Measurements from ENCODE around the gene SLC7A10. TPM values are rescaled to one million over a fixed set of nuclear protein-coding genes. Genes with fewer than 3 reads are reported as not detected.

The SLC7A10 gene
- total RNA-seq, 1 experiment from 2014 or later: not detected

GRCh38 chr19:33229962-33230361, 4.3 kb upstream of the SLC7A10 start:
- Mint-ChIP-seq H3K27me3 (ENCODE audit: insufficient read depth, unreplicated experiment) (no peaks in the 10 kb centered on the region), H3K9me3 (ENCODE audit: unreplicated experiment) (peaks cover 16% of the 10 kb centered on the region), H3K27ac (ENCODE audit: low read depth, unreplicated experiment) (no peak overlapping the region), H3K4me1 (ENCODE audit: insufficient read depth, unreplicated experiment) (no peaks in the 10 kb centered on the region), H3K36me3 (ENCODE audit: insufficient read depth, unreplicated experiment) (no peaks in the 10 kb centered on the region), H3K4me3 (ENCODE audit: unreplicated experiment) (no peak overlapping the region)
- POLR2A ChIA-PET: no interaction called here
- intact Hi-C loops (cut with micrococcal nuclease): no loop called here
- no peak for DNase-seq (ENCODE audit: unreplicated experiment)
- TF ChIP-seq, protein P1, sequence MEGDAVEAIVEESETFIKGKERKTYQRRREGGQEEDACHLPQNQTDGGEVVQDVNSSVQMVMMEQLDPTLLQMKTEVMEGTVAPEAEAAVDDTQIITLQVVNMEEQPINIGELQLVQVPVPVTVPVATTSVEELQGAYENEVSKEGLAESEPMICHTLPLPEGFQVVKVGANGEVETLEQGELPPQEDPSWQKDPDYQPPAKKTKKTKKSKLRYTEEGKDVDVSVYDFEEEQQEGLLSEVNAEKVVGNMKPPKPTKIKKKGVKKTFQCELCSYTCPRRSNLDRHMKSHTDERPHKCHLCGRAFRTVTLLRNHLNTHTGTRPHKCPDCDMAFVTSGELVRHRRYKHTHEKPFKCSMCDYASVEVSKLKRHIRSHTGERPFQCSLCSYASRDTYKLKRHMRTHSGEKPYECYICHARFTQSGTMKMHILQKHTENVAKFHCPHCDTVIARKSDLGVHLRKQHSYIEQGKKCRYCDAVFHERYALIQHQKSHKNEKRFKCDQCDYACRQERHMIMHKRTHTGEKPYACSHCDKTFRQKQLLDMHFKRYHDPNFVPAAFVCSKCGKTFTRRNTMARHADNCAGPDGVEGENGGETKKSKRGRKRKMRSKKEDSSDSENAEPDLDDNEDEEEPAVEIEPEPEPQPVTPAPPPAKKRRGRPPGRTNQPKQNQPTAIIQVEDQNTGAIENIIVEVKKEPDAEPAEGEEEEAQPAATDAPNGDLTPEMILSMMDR (IDR thresholded peaks at IDR 0.05; ENCODE audit: unreplicated experiment): no peak
- CTCF ChIA-PET: interaction anchor here (19.0 kb wide), 1 partner anchor 177 kb away, joined by 530 read pairs; no protein-coding TSS in a partner anchor
- no TSS peak for BruUV-seq (replicated peaks)

DNA sequence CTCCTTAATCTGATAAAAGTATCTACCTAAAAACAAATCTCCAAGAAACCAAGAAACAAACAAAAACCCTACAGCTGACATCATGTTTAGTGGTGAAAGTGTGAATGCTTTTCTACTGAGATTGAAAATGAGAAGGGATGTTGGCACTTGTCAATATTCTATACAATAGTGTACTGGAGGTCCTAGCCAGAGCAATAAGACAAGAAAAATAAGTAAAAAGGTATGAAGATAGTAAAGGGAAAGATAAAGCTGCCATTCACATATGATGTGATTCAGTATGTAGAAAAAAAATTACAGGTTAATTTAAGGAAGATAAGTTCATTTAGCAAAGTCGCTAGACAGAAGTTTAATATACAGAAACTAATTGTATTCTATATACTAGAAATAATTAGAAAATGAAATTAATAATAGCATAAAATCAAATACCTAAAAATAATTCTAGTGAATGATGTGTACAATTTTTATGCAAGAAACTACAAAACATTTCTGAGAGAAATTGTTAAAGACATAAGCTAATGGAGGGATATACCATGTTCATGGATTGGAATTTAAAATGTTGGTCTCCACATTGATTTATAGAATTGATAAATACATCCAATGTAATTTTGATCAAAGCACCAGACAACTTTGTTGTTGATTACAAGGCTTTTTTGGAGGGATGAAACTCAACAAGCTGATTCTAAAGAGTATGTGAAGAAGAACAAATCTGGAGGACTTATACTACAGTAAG, 2.4 kb upstream of the SLC7A10 start:
- no TSS peak for BruUV-seq (replicated peaks)
- POLR2A ChIA-PET: interaction anchor here (0.7 kb wide), 1 partner anchor 79 kb away, joined by 3 read pairs; no protein-coding TSS in a partner anchor
- Mint-ChIP-seq H3K27ac (ENCODE audit: low read depth, unreplicated experiment) (no peak overlapping the region), H3K27me3 (ENCODE audit: insufficient read depth, unreplicated experiment) (no peaks in the 10 kb centered on the region), H3K4me1 (ENCODE audit: insufficient read depth, unreplicated experiment) (no peaks in the 10 kb centered on the region), H3K4me3 (ENCODE audit: unreplicated experiment) (no peak overlapping the region), H3K36me3 (ENCODE audit: insufficient read depth, unreplicated experiment) (no peaks in the 10 kb centered on the region), H3K9me3 (ENCODE audit: unreplicated experiment) (peaks cover 16% of the 10 kb centered on the region)
- TF ChIP-seq, protein P1 (IDR thresholded peaks at IDR 0.05; ENCODE audit: unreplicated experiment): no peak
- CTCF ChIA-PET: interaction anchor here (0.5 to 1.5 kb wide), 7 partner anchors 8 to 1176 kb away, joined by 3 to 5 read pairs (median 3); partner anchors contain the start of gene PDCD2L
- intact Hi-C loops (cut with micrococcal nuclease): no loop called here
- no peak for DNase-seq (ENCODE audit: unreplicated experiment)

DNA sequence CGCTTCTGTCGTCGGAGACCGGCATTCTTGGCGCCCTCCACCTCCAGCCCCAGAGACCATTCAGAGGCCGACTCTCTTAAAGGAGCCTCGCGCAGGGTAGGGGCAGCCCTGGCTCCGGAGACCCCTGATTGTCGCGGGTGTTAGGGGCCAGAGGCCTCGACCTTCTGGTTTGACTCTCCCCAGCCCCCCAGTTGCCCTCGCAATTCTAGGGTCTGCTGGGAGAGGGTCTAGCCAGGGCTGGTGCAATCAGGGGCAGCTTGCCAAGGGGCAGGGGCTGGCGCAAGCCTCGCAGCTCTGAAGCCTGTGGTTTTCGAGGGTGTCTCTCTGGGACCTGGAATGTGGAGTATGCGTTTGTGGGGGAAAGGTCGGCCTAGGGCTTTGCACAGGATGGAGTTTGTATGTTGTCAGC, 1.6 kb upstream of the SLC7A10 start:
- H3K4me1 Mint-ChIP-seq (ENCODE audit: insufficient read depth, unreplicated experiment): no peaks in the 10 kb centered on the region
- DNase-seq (ENCODE audit: unreplicated experiment): no peak
- TF ChIP-seq, protein P1 (IDR thresholded peaks at IDR 0.05; ENCODE audit: unreplicated experiment): no peak
- H3K36me3 Mint-ChIP-seq (ENCODE audit: insufficient read depth, unreplicated experiment): no peaks in the 10 kb centered on the region
- no TSS peak for BruUV-seq (replicated peaks)
- H3K9me3 Mint-ChIP-seq (ENCODE audit: unreplicated experiment): peaks cover 16% of the 10 kb centered on the region
- no peaks in the 10 kb centered on the region for H3K27me3 Mint-ChIP-seq (ENCODE audit: insufficient read depth, unreplicated experiment)
- H3K4me3 Mint-ChIP-seq (ENCODE audit: unreplicated experiment): no peak overlapping the region
- CTCF ChIA-PET: interaction anchor here (0.6 to 1.5 kb wide), 5 partner anchors 7 to 203 kb away, joined by 3 to 5 read pairs (median 3); no protein-coding TSS in a partner anchor
- intact Hi-C loops (cut with micrococcal nuclease): no loop called here
- no peak overlapping the region for H3K27ac Mint-ChIP-seq (ENCODE audit: low read depth, unreplicated experiment)
- POLR2A ChIA-PET: interaction anchor here (0.7 kb wide), 1 partner anchor 78 kb away, joined by 3 read pairs; no protein-coding TSS in a partner anchor

GRCh38 chr19:33226550-33227241, 1.0 kb upstream of the SLC7A10 start:
- intact Hi-C loops (cut with micrococcal nuclease): no loop called here

More at GRCh38 chr19:33226550-33227241, 1.0 kb upstream of the SLC7A10 start:
- no peaks in the 10 kb centered on the region for H3K4me1 Mint-ChIP-seq (ENCODE audit: insufficient read depth, unreplicated experiment)
- POLR2A ChIA-PET: no interaction called here
- TF ChIP-seq, protein P1 (IDR thresholded peaks at IDR 0.05; ENCODE audit: unreplicated experiment): no peak
- H3K27ac Mint-ChIP-seq (ENCODE audit: low read depth, unreplicated experiment): no peak overlapping the region
- CTCF ChIA-PET: interaction anchor here (0.7 to 1.5 kb wide), 2 partner anchors 7 to 9 kb away, joined by 3 to 5 read pairs; no protein-coding TSS in a partner anchor
- BruUV-seq (replicated peaks): no TSS peak
- H3K27me3 Mint-ChIP-seq (ENCODE audit: insufficient read depth, unreplicated experiment): no peaks in the 10 kb centered on the region
- H3K36me3 Mint-ChIP-seq (ENCODE audit: insufficient read depth, unreplicated experiment): no peaks in the 10 kb centered on the region
- DNase-seq (ENCODE audit: unreplicated experiment): no peak
- H3K9me3 Mint-ChIP-seq (ENCODE audit: unreplicated experiment): peaks cover 16% of the 10 kb centered on the region
- no peak overlapping the region for H3K4me3 Mint-ChIP-seq (ENCODE audit: unreplicated experiment)
